Hepatocyte (in vitro differentiated cells): ENCODE data around the gene SAT2.
A peak's percentile ranks its signal among the peaks of the same experiment; 100 is the strongest.

Experiments
- EZH2 ChIP-seq: fragments of 200-600 bp; sonication (generic); IDR thresholded peaks from 2 replicates; pipeline ENCODE4 v1.6.1; 2016; ENCODE audit warnings: antibody characterized with exemption, mild to moderate bottlenecking, borderline replicate concordance
- EZH2phosphoT487 ChIP-seq: fragments of 200-600 bp; sonication (generic); IDR thresholded peaks from one replicate; pipeline ENCODE4 v1.6.1; 2018; ENCODE audit warnings: antibody characterized with exemption, mild to moderate bottlenecking, low read depth, moderate library complexity; ENCODE audit not compliant: unreplicated experiment, severe bottlenecking
- TF ChIP-seq, protein P1 (sequence below): fragments of 200-600 bp; sonication (generic); IDR thresholded peaks from 2 replicates; pipeline ENCODE4 v1.5.1; 2016; ENCODE audit warnings: antibody characterized with exemption, mild to moderate bottlenecking; ENCODE audit not compliant: poor library complexity

DNA sequence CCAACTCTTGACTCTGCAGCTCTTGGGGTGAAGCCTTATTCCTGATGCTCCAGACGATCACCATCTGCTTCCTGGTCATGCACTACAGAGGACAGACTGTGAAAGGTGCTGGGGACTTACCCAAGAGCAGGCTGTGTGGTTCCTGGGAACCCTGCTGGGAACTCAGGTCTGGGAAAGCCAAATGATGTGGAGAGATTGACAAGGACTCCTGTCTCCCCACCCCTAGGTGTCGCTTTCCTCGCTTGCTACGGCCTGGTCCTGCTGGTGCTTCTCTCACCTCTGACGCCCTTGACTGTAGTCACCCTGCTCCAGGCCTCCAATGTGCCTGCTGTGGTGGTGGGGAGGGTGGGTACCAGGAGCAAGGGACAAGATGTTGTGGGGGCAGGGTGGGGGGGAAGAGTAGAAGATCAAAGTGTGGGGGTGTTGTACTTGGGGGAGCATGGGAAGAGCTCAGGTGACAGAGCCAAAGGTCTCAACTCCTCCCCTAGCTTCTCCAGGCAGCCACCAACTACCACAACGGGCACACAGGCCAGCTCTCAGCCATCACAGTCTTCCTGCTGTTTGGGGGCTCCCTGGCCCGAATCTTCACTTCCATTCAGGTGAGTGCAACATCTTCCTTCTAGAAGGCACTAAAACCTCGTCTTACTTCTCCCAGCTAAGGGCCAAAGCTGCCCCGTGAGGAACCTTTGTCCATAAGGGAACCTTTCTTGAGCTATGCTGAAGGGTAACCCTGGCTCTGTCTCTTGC lies 40.8 kb downstream of the SAT2 start:
- TF ChIP-seq, protein P1, sequence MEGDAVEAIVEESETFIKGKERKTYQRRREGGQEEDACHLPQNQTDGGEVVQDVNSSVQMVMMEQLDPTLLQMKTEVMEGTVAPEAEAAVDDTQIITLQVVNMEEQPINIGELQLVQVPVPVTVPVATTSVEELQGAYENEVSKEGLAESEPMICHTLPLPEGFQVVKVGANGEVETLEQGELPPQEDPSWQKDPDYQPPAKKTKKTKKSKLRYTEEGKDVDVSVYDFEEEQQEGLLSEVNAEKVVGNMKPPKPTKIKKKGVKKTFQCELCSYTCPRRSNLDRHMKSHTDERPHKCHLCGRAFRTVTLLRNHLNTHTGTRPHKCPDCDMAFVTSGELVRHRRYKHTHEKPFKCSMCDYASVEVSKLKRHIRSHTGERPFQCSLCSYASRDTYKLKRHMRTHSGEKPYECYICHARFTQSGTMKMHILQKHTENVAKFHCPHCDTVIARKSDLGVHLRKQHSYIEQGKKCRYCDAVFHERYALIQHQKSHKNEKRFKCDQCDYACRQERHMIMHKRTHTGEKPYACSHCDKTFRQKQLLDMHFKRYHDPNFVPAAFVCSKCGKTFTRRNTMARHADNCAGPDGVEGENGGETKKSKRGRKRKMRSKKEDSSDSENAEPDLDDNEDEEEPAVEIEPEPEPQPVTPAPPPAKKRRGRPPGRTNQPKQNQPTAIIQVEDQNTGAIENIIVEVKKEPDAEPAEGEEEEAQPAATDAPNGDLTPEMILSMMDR: peak; percentile 19
- TF ChIP-seq EZH2 (no peak), EZH2phosphoT487 (no peak)
